ENCODE measurements around the gene MRPL52.

DNA sequence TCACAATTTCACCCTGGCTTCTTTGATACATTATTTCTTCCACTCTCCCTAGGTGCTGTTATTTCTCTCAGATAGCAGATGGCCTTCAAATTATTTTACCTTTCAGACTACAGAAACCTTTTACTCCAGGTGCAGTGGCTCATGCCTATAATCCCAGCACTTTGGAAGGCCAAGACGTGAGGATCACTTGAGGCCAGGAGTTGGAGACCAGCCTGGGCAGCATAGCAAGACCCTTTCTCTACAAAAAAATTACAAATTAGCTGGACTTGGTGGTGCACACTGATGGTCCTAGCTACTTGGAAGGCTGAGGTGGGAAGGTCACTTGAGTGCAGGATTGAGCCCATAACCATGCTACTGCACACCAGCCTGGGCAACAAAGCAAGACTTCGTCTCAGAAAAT is 37.5 kb upstream of the MRPL52 start:
- TF ChIP-seq, protein P1, sequence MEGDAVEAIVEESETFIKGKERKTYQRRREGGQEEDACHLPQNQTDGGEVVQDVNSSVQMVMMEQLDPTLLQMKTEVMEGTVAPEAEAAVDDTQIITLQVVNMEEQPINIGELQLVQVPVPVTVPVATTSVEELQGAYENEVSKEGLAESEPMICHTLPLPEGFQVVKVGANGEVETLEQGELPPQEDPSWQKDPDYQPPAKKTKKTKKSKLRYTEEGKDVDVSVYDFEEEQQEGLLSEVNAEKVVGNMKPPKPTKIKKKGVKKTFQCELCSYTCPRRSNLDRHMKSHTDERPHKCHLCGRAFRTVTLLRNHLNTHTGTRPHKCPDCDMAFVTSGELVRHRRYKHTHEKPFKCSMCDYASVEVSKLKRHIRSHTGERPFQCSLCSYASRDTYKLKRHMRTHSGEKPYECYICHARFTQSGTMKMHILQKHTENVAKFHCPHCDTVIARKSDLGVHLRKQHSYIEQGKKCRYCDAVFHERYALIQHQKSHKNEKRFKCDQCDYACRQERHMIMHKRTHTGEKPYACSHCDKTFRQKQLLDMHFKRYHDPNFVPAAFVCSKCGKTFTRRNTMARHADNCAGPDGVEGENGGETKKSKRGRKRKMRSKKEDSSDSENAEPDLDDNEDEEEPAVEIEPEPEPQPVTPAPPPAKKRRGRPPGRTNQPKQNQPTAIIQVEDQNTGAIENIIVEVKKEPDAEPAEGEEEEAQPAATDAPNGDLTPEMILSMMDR (IDR thresholded peaks at IDR 0.05) = no peak
- TF ChIP-seq POLR2A (IDR thresholded peaks at IDR 0.05) = no peak

All from Peyer's patch (tissue), 4 donors.